GM19463 (cell line): Measurements from ENCODE around the gene BCLAF3.

Experiments used
- ATAC-seq: cut with Tn5 transposase; IDR thresholded peaks from one replicate; pipeline ENCODE4 v1.9.1; 2021; ENCODE audit warnings: mild to moderate bottlenecking, moderate library complexity; ENCODE audit not compliant: unreplicated experiment

The BCLAF3 gene

GRCh38 chrX:19968276-19968675 is 22.6 kb downstream of the BCLAF3 start:
- ATAC-seq = no peak

DNA sequence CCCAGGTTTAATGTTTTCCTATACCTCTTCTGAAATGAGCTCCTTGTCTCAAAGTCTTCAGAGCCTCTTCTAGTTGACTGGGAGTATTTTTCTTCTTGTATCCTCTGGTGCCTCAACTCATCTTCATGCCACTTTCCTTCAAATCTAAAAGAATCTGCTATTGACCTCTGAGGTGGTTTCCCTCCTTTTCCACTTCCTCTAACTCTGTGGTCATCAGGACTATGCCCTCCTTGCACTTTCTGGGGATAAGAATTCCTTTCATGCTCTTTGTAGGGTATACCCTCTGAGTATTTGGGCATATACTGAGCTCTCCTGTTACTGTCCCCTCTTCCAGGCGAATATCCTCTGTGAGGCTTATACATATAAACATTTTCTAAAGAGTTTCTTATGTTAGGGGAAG is 24.8 kb downstream of the BCLAF3 start:
- ATAC-seq = no peak

GRCh38 chrX:19964017-19964710 is 26.7 kb downstream of the BCLAF3 start:
- ATAC-seq = peak; percentile 94

GRCh38 chrX:19960913-19961312 is 29.9 kb downstream of the BCLAF3 start:
- ATAC-seq = no peak

- no peak for ATAC-seq
Measured at GRCh38 chrX:19958552-19959486, 32.0 kb downstream of the BCLAF3 start.

DNA sequence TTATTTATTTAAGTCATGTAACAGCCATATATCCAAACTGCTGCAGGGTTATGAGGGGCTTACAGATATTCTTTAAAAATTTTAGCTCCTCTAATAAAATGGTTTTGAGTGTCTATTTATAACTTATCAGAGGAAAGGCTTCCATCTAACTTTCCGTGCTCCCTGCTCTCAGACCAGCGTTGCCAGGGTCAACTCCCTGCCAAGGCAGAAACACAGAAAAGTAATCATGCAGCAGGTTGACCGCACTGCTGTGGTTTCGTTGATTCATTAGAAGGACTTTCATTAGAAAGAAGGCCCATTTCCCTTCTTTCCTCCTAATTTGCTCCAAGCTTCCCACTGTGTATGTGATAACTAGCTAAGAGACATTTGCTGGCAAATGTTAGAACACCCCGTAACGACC is 33.9 kb downstream of the BCLAF3 start:
- no peak for ATAC-seq

- no peak for ATAC-seq
Measured at GRCh38 chrX:19956306-19956705, 34.6 kb downstream of the BCLAF3 start.

GRCh38 chrX:19955306-19955705 is 35.6 kb downstream of the BCLAF3 start:
- ATAC-seq = no peak

DNA sequence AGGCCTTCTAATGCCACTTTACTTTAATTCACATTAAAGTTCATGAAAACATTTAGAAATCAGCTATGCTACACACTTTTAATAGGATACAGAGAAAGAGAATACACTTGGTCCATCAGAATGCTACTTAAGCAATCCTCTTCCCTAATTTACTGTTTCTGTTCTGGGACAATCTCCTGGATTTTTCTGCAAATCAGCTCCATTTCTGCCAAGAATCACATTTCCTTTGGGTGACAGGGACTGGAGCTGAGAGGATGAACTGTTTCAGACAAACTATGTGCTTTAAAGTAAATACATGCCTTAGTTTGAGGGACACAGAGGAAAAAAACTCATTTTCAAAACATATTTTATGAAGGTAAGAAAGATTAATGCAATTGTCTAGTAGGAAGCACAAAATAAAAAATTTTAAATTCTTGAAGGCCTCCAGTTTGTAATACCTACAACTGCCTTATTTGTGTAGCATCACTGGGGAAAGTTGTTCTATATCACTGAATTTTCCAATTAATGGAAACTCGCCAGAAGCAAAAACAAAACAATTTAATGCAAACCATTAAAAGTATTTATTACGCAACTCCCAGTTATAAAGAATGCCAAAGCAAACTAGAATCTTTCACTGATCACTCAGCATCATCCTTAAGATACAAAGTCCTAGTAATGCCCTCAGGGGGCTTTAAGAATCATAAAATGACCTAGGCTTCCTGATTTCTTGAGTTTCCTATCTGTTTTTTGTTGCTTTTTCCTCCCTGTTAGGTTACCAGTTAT is 36.3 kb downstream of the BCLAF3 start:
- ATAC-seq = no peak

- ATAC-seq = peak; percentile 81
Measured at GRCh38 chrX:19953145-19953544, 37.7 kb downstream of the BCLAF3 start.

- ATAC-seq = no peak
Measured at GRCh38 chrX:19949340-19949739, 41.5 kb downstream of the BCLAF3 start.

DNA sequence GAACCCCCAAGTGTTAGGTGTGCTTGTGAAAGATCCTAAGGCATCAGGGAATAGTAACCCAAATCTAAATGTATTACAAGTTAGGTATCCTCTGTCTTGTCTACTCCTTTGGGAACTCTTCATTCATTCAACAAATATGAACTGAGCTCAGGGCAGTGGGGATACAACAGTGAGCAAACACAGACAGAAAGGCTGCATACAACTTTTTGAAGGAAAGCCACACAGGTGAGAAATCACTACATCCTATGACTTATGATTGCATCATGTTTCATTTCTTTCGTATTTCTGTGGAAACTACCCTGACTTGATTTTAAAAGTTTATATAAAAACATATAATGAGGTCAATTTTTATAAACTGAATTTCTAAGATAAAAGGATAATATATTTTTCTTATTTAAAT is 43.2 kb downstream of the BCLAF3 start:
- no peak for ATAC-seq
